GM12874 (cell line): ENCODE results near the gene CHST11.

ENCODE experiments used
- TF ChIP-seq, protein P1 (sequence below): IDR thresholded peaks from 2 replicates; pipeline ENCODE4 v1.5.1; 2011; ENCODE audit warnings: low read depth, mild to moderate bottlenecking, control low read depth, low read length, moderate library complexity; ENCODE audit not compliant: insufficient read depth

CHST11 gene

GRCh38 chr12:104749545-104749944 lies 292.8 kb downstream of the CHST11 start:
- TF ChIP-seq, protein P1, sequence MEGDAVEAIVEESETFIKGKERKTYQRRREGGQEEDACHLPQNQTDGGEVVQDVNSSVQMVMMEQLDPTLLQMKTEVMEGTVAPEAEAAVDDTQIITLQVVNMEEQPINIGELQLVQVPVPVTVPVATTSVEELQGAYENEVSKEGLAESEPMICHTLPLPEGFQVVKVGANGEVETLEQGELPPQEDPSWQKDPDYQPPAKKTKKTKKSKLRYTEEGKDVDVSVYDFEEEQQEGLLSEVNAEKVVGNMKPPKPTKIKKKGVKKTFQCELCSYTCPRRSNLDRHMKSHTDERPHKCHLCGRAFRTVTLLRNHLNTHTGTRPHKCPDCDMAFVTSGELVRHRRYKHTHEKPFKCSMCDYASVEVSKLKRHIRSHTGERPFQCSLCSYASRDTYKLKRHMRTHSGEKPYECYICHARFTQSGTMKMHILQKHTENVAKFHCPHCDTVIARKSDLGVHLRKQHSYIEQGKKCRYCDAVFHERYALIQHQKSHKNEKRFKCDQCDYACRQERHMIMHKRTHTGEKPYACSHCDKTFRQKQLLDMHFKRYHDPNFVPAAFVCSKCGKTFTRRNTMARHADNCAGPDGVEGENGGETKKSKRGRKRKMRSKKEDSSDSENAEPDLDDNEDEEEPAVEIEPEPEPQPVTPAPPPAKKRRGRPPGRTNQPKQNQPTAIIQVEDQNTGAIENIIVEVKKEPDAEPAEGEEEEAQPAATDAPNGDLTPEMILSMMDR, result no peak

DNA sequence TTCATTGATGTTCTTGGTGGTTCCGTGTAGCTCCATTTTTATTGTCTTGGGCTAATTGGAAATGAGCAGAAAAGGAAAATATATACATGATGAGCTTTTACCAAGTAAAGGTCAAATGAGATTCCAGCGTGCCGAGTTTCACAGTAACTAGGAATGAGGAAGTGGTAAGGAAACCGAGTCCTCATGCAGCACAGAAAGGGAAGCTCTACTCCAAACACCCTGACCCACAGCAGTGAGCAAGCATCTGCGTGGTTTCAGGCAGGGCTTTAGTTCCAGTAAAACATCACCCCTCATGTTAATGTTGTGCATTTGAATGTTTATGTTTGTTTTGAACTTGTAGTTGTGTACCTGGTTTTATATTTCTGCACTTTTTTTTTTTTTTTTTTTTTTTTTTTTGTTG lies 293.3 kb downstream of the CHST11 start:
- TF ChIP-seq, protein P1, result no peak

DNA sequence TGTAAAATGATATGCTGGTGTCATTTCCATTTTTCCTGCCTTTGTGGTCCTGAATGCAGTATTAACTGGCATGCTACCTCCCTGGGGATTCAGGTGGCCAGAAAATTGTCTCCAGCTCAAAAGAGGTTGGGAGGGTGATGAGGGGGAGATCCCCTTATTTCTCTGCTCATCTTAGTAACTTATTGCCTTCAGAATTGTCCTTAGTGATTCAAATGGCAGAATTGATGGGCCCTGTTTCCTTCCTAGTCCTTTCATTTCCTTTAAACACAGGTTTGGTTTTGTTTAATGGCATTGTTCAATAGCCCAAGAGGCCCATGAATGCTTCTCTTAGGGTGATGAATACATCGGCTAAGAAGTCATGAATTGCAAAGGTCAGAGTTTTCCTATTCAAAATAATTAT lies 294.4 kb downstream of the CHST11 start:
- TF ChIP-seq, protein P1, result no peak

- TF ChIP-seq, protein P1, result no peak
Observed at GRCh38 chr12:104751594-104751993, 294.8 kb downstream of the CHST11 start.

DNA sequence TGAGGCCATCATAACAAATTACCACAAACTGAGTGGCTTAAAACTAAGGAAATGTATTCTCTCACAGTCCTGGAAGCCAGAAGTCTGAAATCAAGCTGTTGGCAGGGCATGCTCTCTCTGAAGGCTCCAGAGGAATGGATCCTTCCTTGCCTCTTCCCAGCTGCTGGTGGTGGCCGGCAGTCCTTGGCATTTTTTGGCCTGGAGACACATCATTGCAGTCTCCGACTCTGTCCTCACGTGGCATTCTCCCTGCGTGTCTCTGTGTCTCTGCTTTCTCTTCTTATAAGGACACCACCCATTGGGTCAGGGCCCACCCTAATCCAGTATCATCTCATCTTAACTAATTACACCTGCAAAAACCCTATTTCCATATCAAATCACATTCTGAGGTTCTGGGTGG lies 295.3 kb downstream of the CHST11 start:
- TF ChIP-seq, protein P1, result no peak

DNA sequence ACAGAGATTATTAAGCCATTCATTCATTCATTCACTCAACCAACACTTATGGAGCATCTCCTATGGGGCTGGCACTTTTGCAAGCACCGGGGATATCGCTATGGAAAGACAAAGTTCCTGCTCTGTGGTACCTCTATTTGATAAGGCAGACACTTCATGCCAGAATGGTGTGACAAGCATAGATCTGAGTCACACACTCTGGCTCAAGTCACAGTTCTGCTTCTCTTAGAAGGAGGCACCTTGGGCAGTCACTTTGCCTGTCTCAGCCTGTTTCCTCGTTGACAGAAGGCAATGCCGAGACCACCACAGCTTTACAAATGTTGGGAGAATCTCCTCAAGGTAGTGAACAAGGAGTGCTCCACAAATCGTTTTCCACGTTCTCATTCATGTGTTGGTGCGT lies 296.1 kb downstream of the CHST11 start:
- TF ChIP-seq, protein P1, result no peak

GRCh38 chr12:104756901-104757300 lies 300.2 kb downstream of the CHST11 start:
- TF ChIP-seq, protein P1, result no peak

DNA sequence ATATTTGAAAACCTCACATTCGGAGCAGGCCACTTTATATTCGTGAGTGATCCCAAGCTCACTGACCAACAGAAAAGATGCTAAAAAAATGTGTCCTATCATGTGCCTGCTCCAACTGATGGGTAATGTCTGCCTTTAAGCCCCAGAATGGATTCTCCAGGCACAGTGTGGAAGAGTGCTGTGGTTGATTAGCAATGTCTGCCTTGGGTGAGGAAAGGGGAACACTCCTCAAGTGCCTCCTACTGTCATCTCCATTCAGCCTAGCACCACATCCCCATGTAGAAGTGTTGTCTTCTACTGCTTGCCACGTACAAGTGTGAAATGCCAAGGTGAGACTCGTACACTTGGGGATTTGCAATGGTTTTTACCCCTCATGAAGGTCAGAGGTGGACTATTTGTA lies 302.0 kb downstream of the CHST11 start:
- TF ChIP-seq, protein P1, result no peak
